ENCODE data around the gene SSR1. TPM values are rescaled to one million over a fixed set of nuclear protein-coding genes. Genes with fewer than 3 reads are reported as not detected.

SSR1 gene
- total and polyA plus RNA-seq, 2 experiments from 2014 or later: 65.3 to 70.2 TPM

GRCh38 chr6:7252390-7252789, 60.6 kb downstream of the SSR1 start:
- Histone ChIP-seq H3K79me2 (replicated peaks; ENCODE audit: insufficient read depth) (no peaks in the 10 kb centered on the region), H3K4me1 (ENCODE audit: insufficient read depth) (no peaks in the 10 kb centered on the region), H3K27ac (ENCODE audit: low read depth) (no peak overlapping the region), H3F3A (replicated peaks; ENCODE audit: low read depth) (no peaks in the 10 kb centered on the region), H3K4me2 (no peak overlapping the region), H3K9me2 (ENCODE audit: insufficient read depth) (0 out of 2 replicates have a peak, but pooled peaks cover 3% of the 10 kb centered on the region), H2AFZ (no peak overlapping the region), H3K27me3 (ENCODE audit: insufficient read depth) (no peaks in the 10 kb centered on the region), H3K36me3 (ENCODE audit: insufficient read depth) (no peaks in the 10 kb centered on the region), H3K4me3 (no peak overlapping the region), H4K20me1 (replicated peaks; ENCODE audit: insufficient read depth) (no peaks in the 10 kb centered on the region)
- peaks cover 9% of the 10 kb centered on the region for H3K27me3 Mint-ChIP-seq (ENCODE audit: insufficient read depth, low read depth, poor library complexity)
- H3K27ac Mint-ChIP-seq: no peak overlapping the region
- no peaks in the 10 kb centered on the region for H3K4me1 Mint-ChIP-seq
- TF ChIP-seq ZNF331 (CRISPR knock-in tag; IDR thresholded peaks at IDR 0.05; ENCODE audit: low read depth) (no peak), NANOG (IDR thresholded peaks at IDR 0.05; ENCODE audit: borderline replicate concordance) (no peak), STAT1 (IDR thresholded peaks at IDR 0.05; ENCODE audit: unreplicated experiment) (no peak), ZNF462 (CRISPR knock-in tag; IDR thresholded peaks at IDR 0.05) (no peak), JUNB (IDR thresholded peaks at IDR 0.05; ENCODE audit: unreplicated experiment) (no peak), ZNF114 (CRISPR knock-in tag; IDR thresholded peaks at IDR 0.05) (no peak), EZH2 (IDR thresholded peaks at IDR 0.05; ENCODE audit: low read depth, unreplicated experiment) (no peak), CTCF (conservative IDR thresholded peaks at IDR 0.05; ENCODE audit: low read depth in 2 of 2) (no peak), REST (IDR thresholded peaks at IDR 0.05; ENCODE audit: unreplicated experiment) (no peak), POLR2AphosphoS5 (IDR thresholded peaks at IDR 0.05; ENCODE audit: low read depth) (no peak), EZH2phosphoT487 (IDR thresholded peaks at IDR 0.05; ENCODE audit: unreplicated experiment) (no peak), ETS1 (IDR thresholded peaks at IDR 0.05) (no peak), CREB1 (CRISPR knock-in tag; IDR thresholded peaks at IDR 0.05; ENCODE audit: low read depth) (no peak)
- ATAC-seq (no peak), DNase-seq (ENCODE audit: low spot score) (no peak)
- H3K36me3 Mint-ChIP-seq (ENCODE audit: low read depth): peaks cover 18% of the 10 kb centered on the region; the same call in 2 of the 3 replicates
- no peak overlapping the region for H3K4me3 Mint-ChIP-seq
- peaks cover 22% of the 10 kb centered on the region; the same call in 2 of the 3 replicates for H3K9me3 Mint-ChIP-seq
